ENCODE data around the gene PDE6B. TPM values are rescaled to one million over a fixed set of nuclear protein-coding genes. Genes with fewer than 3 reads are reported as not detected.

Gene PDE6B
- total and polyA plus RNA-seq, 2 experiments from 2014 or later: 3.4 to 5.0 TPM

DNA sequence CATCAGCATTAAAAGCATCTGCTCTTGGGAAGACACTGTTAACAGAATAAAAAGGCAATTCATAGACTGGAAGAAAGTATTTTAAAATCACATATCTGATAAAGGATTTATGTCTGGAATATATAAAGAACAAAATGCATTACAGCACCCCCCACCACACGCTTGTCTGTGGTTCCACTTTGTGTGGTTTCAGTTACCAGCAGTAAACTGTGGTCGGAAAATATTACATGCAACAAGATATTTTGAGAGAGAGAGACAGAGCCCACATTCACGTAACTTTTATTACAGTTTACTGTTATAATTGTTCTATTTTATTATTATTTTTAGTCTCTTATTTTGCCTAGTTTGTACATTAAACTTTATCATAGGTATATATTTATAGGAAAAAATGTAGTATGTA lies 21.2 kb upstream of the PDE6B start (continued):
- TF ChIP-seq JUNB (IDR thresholded peaks at IDR 0.05; ENCODE audit: unreplicated experiment) (no peak), ZNF331 (CRISPR knock-in tag; IDR thresholded peaks at IDR 0.05; ENCODE audit: low read depth) (no peak), POLR2AphosphoS5 (IDR thresholded peaks at IDR 0.05; ENCODE audit: low read depth) (no peak)
- TF ChIP-seq, protein P1, sequence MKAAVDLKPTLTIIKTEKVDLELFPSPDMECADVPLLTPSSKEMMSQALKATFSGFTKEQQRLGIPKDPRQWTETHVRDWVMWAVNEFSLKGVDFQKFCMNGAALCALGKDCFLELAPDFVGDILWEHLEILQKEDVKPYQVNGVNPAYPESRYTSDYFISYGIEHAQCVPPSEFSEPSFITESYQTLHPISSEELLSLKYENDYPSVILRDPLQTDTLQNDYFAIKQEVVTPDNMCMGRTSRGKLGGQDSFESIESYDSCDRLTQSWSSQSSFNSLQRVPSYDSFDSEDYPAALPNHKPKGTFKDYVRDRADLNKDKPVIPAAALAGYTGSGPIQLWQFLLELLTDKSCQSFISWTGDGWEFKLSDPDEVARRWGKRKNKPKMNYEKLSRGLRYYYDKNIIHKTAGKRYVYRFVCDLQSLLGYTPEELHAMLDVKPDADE (IDR thresholded peaks at IDR 0.05): no peak

- peaks cover 6% of the 10 kb centered on the region; the same call in 1 of the 3 replicates for H3K4me1 Mint-ChIP-seq
- Histone ChIP-seq H3F3A (replicated peaks; ENCODE audit: low read depth) (no peaks in the 10 kb centered on the region), H3K4me2 (no peak overlapping the region), H3K9me2 (ENCODE audit: insufficient read depth) (no peaks in the 10 kb centered on the region), H3K27me3 (ENCODE audit: insufficient read depth) (no peaks in the 10 kb centered on the region), H3K4me3 (no peak overlapping the region), H3K27ac (ENCODE audit: low read depth) (no peak overlapping the region), H3K4me1 (ENCODE audit: insufficient read depth) (no peaks in the 10 kb centered on the region), H3K36me3 (ENCODE audit: insufficient read depth) (no peaks in the 10 kb centered on the region), H3K79me2 (replicated peaks; ENCODE audit: insufficient read depth) (no peaks in the 10 kb centered on the region), H2AFZ (no peak overlapping the region), H4K20me1 (replicated peaks; ENCODE audit: insufficient read depth) (no peaks in the 10 kb centered on the region; the same call in 1 of the 2 replicates)
- H3K27me3 Mint-ChIP-seq (ENCODE audit: insufficient read depth, low read depth, poor library complexity): peaks cover 2% of the 10 kb centered on the region
- no peak overlapping the region for H3K27ac Mint-ChIP-seq
- no peak for DNase-seq (ENCODE audit: low spot score)
- H3K9me3 Mint-ChIP-seq: no peaks in the 10 kb centered on the region
- H3K4me3 Mint-ChIP-seq: no peak overlapping the region
- TF ChIP-seq CTCF (conservative IDR thresholded peaks at IDR 0.05; ENCODE audit: low read depth in 2 of 2) (no peak), ZNF114 (CRISPR knock-in tag; IDR thresholded peaks at IDR 0.05) (no peak), ZNF331 (CRISPR knock-in tag; IDR thresholded peaks at IDR 0.05; ENCODE audit: low read depth) (no peak), EZH2 (IDR thresholded peaks at IDR 0.05; ENCODE audit: low read depth, unreplicated experiment) (no peak), POLR2AphosphoS5 (IDR thresholded peaks at IDR 0.05; ENCODE audit: low read depth) (no peak), STAT1 (IDR thresholded peaks at IDR 0.05; ENCODE audit: unreplicated experiment) (no peak), NANOG (IDR thresholded peaks at IDR 0.05; ENCODE audit: borderline replicate concordance) (no peak)
- TF ChIP-seq, protein P2, sequence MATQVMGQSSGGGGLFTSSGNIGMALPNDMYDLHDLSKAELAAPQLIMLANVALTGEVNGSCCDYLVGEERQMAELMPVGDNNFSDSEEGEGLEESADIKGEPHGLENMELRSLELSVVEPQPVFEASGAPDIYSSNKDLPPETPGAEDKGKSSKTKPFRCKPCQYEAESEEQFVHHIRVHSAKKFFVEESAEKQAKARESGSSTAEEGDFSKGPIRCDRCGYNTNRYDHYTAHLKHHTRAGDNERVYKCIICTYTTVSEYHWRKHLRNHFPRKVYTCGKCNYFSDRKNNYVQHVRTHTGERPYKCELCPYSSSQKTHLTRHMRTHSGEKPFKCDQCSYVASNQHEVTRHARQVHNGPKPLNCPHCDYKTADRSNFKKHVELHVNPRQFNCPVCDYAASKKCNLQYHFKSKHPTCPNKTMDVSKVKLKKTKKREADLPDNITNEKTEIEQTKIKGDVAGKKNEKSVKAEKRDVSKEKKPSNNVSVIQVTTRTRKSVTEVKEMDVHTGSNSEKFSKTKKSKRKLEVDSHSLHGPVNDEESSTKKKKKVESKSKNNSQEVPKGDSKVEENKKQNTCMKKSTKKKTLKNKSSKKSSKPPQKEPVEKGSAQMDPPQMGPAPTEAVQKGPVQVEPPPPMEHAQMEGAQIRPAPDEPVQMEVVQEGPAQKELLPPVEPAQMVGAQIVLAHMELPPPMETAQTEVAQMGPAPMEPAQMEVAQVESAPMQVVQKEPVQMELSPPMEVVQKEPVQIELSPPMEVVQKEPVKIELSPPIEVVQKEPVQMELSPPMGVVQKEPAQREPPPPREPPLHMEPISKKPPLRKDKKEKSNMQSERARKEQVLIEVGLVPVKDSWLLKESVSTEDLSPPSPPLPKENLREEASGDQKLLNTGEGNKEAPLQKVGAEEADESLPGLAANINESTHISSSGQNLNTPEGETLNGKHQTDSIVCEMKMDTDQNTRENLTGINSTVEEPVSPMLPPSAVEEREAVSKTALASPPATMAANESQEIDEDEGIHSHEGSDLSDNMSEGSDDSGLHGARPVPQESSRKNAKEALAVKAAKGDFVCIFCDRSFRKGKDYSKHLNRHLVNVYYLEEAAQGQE (IDR thresholded peaks at IDR 0.05; ENCODE audit: unreplicated experiment): no peak
- TF ChIP-seq, protein P1 (IDR thresholded peaks at IDR 0.05): no peak
- ATAC-seq: no peak
- H3K36me3 Mint-ChIP-seq (ENCODE audit: low read depth): peaks cover 2% of the 10 kb centered on the region; the same call in 1 of the 3 replicates
Measured at GRCh38 chr4:605702-606425, 19.5 kb upstream of the PDE6B start.

Measured in GM23338 (cell line).